K562 (cell line): ENCODE results near the gene SUN5. TPM values are rescaled to one million over a fixed set of nuclear protein-coding genes. Genes with fewer than 3 reads are reported as not detected.

Experiments
- ATAC-seq: fragments of 200-7000 bp; cut with Tn5 transposase; 3 replicates; pipeline ENCODE4 v1.9.1; 2020; ENCODE audit warnings: moderate library complexity
- BruUV-seq: library from RNA; stranded (reverse); fragments of 400-500 nt; replicated peaks from 2 replicates; lab custom pipeline; 2021; lab: Mats Ljungman, UMichigan
- CTCF ChIA-PET: fragments of 300-600 bp; formaldehyde crosslinking; extraction: SDS; loops from one replicate; lab custom pipeline; 2021; ENCODE audit warnings: low intra/inter-chr PET ratio; lab: Yijun Ruan, JAX
- POLR2A ChIA-PET: fragments of 300-600, 350-650 bp; sonication (Branson Sonifier 250); formaldehyde crosslinking; extraction: SDS; loops from one replicate; lab custom pipeline; 2021; ENCODE audit warnings: antibody characterized with exemption, inconsistent platforms; lab: Yijun Ruan, JAX
- DNase-seq, 4 experiments: peaks; one replicate each; pipeline versions ENCODE4 v3.0.0 to v3.0.0-alpha.2; 2011 to 2018; ENCODE audit warnings: low spot score in 3 of 4, mixed read lengths in 3 of 4; ENCODE audit errors: extremely low read depth in 1 of 4
- FAIRE-seq: peaks from 2 replicates; lab custom pipeline; 2011; peaks lifted over from hg19 to GRCh38; lab: Jason Lieb, UNC
- H2AFZ ChIP-seq: 2 replicates; pipeline ENCODE4 v1.6.0; 2011; ENCODE audit warnings: low read depth, low read length, control low read depth, inconsistent platforms
- H3K27ac ChIP-seq: fragments of 200-600 bp; 3 replicates; pipeline ENCODE4 v1.8.0; 2011; ENCODE audit warnings: low read depth, mild to moderate bottlenecking, control low read depth, inconsistent platforms, low read length, moderate library complexity, mixed read lengths; ENCODE audit errors: extremely low read depth
- H3K27me3 ChIP-seq, 2 experiments: fragments of 300-600 bp in 1 of 2; 2 replicates in 1 of 2; 3 replicates in 1 of 2; pipeline versions ENCODE4 v1.6.0 to v1.8.0; 2011; ENCODE audit warnings: inconsistent platforms in 2 of 2, low read length in 2 of 2, mild to moderate bottlenecking in 1 of 2, mixed read lengths in 1 of 2, moderate library complexity in 1 of 2; ENCODE audit not compliant: control insufficient read depth in 2 of 2, insufficient read depth in 2 of 2
- H3K36me3 ChIP-seq: fragments of 300-600 bp; 3 replicates; pipeline ENCODE4 v1.8.0; 2011; ENCODE audit warnings: mild to moderate bottlenecking, low read length, inconsistent platforms; ENCODE audit not compliant: control insufficient read depth, insufficient read depth
- H3K4me1 ChIP-seq, 2 experiments: fragments of 200-600 bp in 1 of 2; replicated peaks in 1 of 2; 2 replicates in 1 of 2; 3 replicates in 1 of 2; pipeline versions ENCODE4 v1.5.1 to v1.8.0; 2011; ENCODE audit warnings: inconsistent platforms in 2 of 2, low read length in 2 of 2, mild to moderate bottlenecking in 1 of 2, mixed read lengths in 1 of 2, moderate library complexity in 1 of 2; ENCODE audit not compliant: control insufficient read depth in 2 of 2, insufficient read depth in 2 of 2
- H3K4me2 ChIP-seq: 2 replicates; pipeline ENCODE4 v1.6.1; 2011; ENCODE audit warnings: low read length, control low read depth, inconsistent platforms, mixed read lengths; ENCODE audit not compliant: insufficient read depth
- H3K4me3 ChIP-seq: fragments of 200-600 bp; sonication (generic), shearing (Covaris generic); 2 replicates; pipeline ENCODE4 v1.5.1; 2016; ENCODE audit warnings: control low read depth, inconsistent platforms
- H3K79me2 ChIP-seq: fragments of 200-600 bp; 3 replicates; pipeline ENCODE4 v1.8.0; 2011; ENCODE audit warnings: low read length, inconsistent platforms; ENCODE audit not compliant: control insufficient read depth, insufficient read depth
- H3K9ac ChIP-seq, 2 experiments: 2 replicates each; pipeline versions ENCODE4 v1.6.0 to v1.6.1; 2011; ENCODE audit warnings: low read depth in 2 of 2, low read length in 2 of 2, control low read depth in 1 of 2, inconsistent platforms in 1 of 2, mild to moderate bottlenecking in 1 of 2, mixed read lengths in 1 of 2; ENCODE audit not compliant: insufficient read depth in 1 of 2
- H3K9me1 ChIP-seq: one replicate; pipeline ENCODE4 v1.6.0; 2011; ENCODE audit warnings: inconsistent platforms, mild to moderate bottlenecking, low read length, moderate library complexity; ENCODE audit not compliant: control insufficient read depth, insufficient read depth
- H3K9me3 ChIP-seq: replicated peaks from 2 replicates; pipeline ENCODE4 v1.5.1; 2011; ENCODE audit warnings: low read depth, low read length, inconsistent platforms; ENCODE audit not compliant: control insufficient read depth, insufficient read depth
- H4K20me1 ChIP-seq: replicated peaks from 2 replicates; pipeline ENCODE4 v1.6.1; 2011; ENCODE audit warnings: low read length, inconsistent platforms, mixed read lengths; ENCODE audit not compliant: control insufficient read depth, insufficient read depth
- PHF8 ChIP-seq: fragments of 200-600 bp; sonication (generic); IDR thresholded peaks from 2 replicates; pipeline ENCODE4 v1.6.1; 2012; ENCODE audit warnings: mixed run types, mild to moderate bottlenecking, inconsistent platforms, low read length, moderate library complexity, borderline replicate concordance
- ZNF431 ChIP-seq: sonication (generic); formaldehyde crosslinking; IDR thresholded peaks from 2 replicates; pipeline ENCODE4 v1.8.0; 2022; ENCODE audit warnings: mild to moderate bottlenecking, missing genetic modification reagents
- WGBS: fragments of 100-300 bp; shearing (Covaris generic); methylation state at CpG from one replicate; pipeline ENCODE4 v1.1.6; 2016; ENCODE audit warnings: low coverage, mixed read lengths; ENCODE audit not compliant: insufficient coverage; ENCODE audit errors: missing lambda C conversion rate; 5-methylcytosine and 5-hydroxymethylcytosine counted together
- in situ Hi-C: fragments of 300-500 bp; cut with MboI; formaldehyde crosslinking; loops from 4 replicates; pipeline ENCODE4 v1.15.0; 2018; ENCODE audit warnings: inconsistent platforms, mixed read lengths
- intact Hi-C: fragments of 100-400 bp; cut with micrococcal nuclease; formaldehyde crosslinking; loops from 2 replicates; pipeline ENCODE4 v1.14.2; 2022
- polyA plus RNA-seq, 8 experiments: library from polyadenylated mRNA; depleted of rRNA in 4 of 8; stranded (reverse) in 5 of 8; unstranded in 3 of 8; fragments of >200 nt; fragmentation: Nextera tagmentation in 2 of 8; fragmentation: Illumina TruSeq in 1 of 8; extraction: Ambion mirVana in 2 of 8; extraction: Trizol in 1 of 8; gene quantifications; 2 replicates each; pipeline versions ENCODE4 v1.2.1 to v1.2.3, GENCODE V29; 2011 to 2014; ENCODE audit warnings: inconsistent platforms in 1 of 8, missing spikeins in 1 of 8
- total RNA-seq, 7 experiments: library from RNA; depleted of rRNA in 6 of 7; stranded (reverse); fragments of >200 nt in 6 of 7; fragmentation: Illumina TruSeq in 2 of 7; extraction: Trizol in 2 of 7; gene quantifications; 2 replicates each; pipeline versions ENCODE4 v1.2.1 to v1.2.3, GENCODE V29; 2011 to 2021; ENCODE audit warnings: low replicate concordance in 1 of 7

Gene SUN5
- total and polyA plus RNA-seq, 9 of the 15 experiments (the other 6 are each of a cell fraction or from before 2014, with no cell fraction given) = not detected

DNA sequence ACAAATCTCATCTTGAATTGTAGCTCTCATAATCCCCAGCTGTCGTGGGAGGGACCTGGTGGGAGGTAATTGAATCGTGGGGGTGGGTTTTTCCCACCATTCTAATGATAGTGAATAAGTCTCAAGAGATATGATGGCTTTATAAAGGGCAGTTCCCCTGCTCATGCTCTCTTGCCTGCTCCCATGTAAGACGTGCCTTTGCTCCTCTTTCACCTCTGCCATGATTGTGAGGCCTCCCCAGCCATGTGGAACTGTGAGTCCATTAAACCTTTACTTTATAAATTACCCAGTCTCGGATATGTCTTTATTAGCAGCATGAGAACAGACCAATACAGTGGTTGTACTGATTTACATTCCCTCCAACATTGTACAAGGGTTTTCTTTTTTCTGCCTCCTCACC lies 69.7 kb downstream of the SUN5 start:
- ChIA-PET CTCF (no interaction called here), POLR2A (no interaction called here)
- peaks cover 12 to 21% of the 10 kb centered on the region in 2 experiments; a peak in 3 of 5 replicates for H3K27me3 ChIP-seq
- H3K36me3 ChIP-seq = no peaks in the 10 kb centered on the region
- BruUV-seq = no TSS peak
- no peak for FAIRE-seq
- TF ChIP-seq PHF8 (no peak), ZNF431 (CRISPR knock-in tag) (peak; percentile 91)
- no peak overlapping the region for H3K9ac ChIP-seq
- no peak for DNase-seq
- no peaks in the 10 kb centered on the region for H3K9me3 ChIP-seq
- no peak for ATAC-seq
- H4K20me1 ChIP-seq = no peaks in the 10 kb centered on the region
- intact Hi-C loops = no loop called here
- no peaks in the 10 kb centered on the region for H3K4me1 ChIP-seq
- in situ Hi-C loops = no loop called here
- H3K9me1 ChIP-seq = no peaks in the 10 kb centered on the region
- WGBS = 0% methylated on average over 4 of the region's 4 CpGs
- no peak overlapping the region for H2AFZ ChIP-seq
- H3K4me2 ChIP-seq = no peak overlapping the region
- H3K4me3 ChIP-seq = no peak overlapping the region
- no peaks in the 10 kb centered on the region for H3K79me2 ChIP-seq
- H3K27ac ChIP-seq = no peak overlapping the region

Other genes with a start within 250 kb of the SUN5 start
Only the 7 nearest of the 10 such genes appear.
- 94.4 and 103 TPM in 2 replicates for gene MAPRE1, start 184.5 kb downstream of the SUN5 start, total RNA-seq (2014; rRNA removed)
- 112 and 120 TPM in 2 replicates for gene MAPRE1, start 184.5 kb downstream of the SUN5 start, total RNA-seq (2014; rRNA removed; fragmentation: Illumina TruSeq; extraction: Trizol)
- 93.4 and 95.0 TPM in 2 replicates for gene MAPRE1, start 184.5 kb downstream of the SUN5 start, total RNA-seq (2015; rRNA removed; fragmentation: Illumina TruSeq; extraction: Trizol)
- gene MAPRE1, start 184.5 kb downstream of the SUN5 start, total RNA-seq (2021) = 136 and 145 TPM in 2 replicates
- 90.6 and 132 TPM in 2 replicates for gene MAPRE1, start 184.5 kb downstream of the SUN5 start, polyA plus RNA-seq (2011; rRNA removed)
- gene MAPRE1, start 184.5 kb downstream of the SUN5 start, polyA plus RNA-seq (2014; fragmentation: Illumina TruSeq; extraction: Trizol) = 141 and 159 TPM in 2 replicates
- 100 to 1,000 TPM; 159 to 203 TPM for gene MAPRE1, start 184.5 kb downstream of the SUN5 start, polyA plus RNA-seq (2014; fragmentation: Nextera tagmentation; extraction: Ambion mirVana)
- gene MAPRE1, start 184.5 kb downstream of the SUN5 start, polyA plus RNA-seq (2014; rRNA removed) = 137 and 141 TPM in 2 replicates
- gene EFCAB8, start 145.5 kb downstream of the SUN5 start, total RNA-seq (2014; rRNA removed) = not detected in 2 replicates
- 0.11 TPM in 1 of 2 replicates, not detected in the other for gene EFCAB8, start 145.5 kb downstream of the SUN5 start, total RNA-seq (2014; rRNA removed; fragmentation: Illumina TruSeq; extraction: Trizol)
- 0.19 TPM in 1 of 2 replicates, not detected in the other for gene EFCAB8, start 145.5 kb downstream of the SUN5 start, total RNA-seq (2015; rRNA removed; fragmentation: Illumina TruSeq; extraction: Trizol)
- not detected in 2 replicates for gene EFCAB8, start 145.5 kb downstream of the SUN5 start, total RNA-seq (2021)
- gene EFCAB8, start 145.5 kb downstream of the SUN5 start, polyA plus RNA-seq (2011; rRNA removed) = 0.16 and 0.18 TPM in 2 replicates
- 0.03 TPM in 1 of 2 replicates, not detected in the other for gene EFCAB8, start 145.5 kb downstream of the SUN5 start, polyA plus RNA-seq (2014; fragmentation: Illumina TruSeq; extraction: Trizol)
- gene EFCAB8, start 145.5 kb downstream of the SUN5 start, polyA plus RNA-seq (2014; fragmentation: Nextera tagmentation; extraction: Ambion mirVana) = not detected
- 0.03 TPM in 1 of 2 replicates, not detected in the other for gene EFCAB8, start 145.5 kb downstream of the SUN5 start, polyA plus RNA-seq (2014; rRNA removed)
- gene BPIFB2, start 3.3 kb upstream of the SUN5 start, total RNA-seq (2014; rRNA removed) = not detected in 2 replicates
- not detected in 2 replicates for gene BPIFB2, start 3.3 kb upstream of the SUN5 start, total RNA-seq (2014; rRNA removed; fragmentation: Illumina TruSeq; extraction: Trizol)
- gene BPIFB2, start 3.3 kb upstream of the SUN5 start, total RNA-seq (2015; rRNA removed; fragmentation: Illumina TruSeq; extraction: Trizol) = not detected in 2 replicates
- 0.11 TPM in 1 of 2 replicates, not detected in the other for gene BPIFB2, start 3.3 kb upstream of the SUN5 start, total RNA-seq (2021)
- not detected in 2 replicates for gene BPIFB2, start 3.3 kb upstream of the SUN5 start, polyA plus RNA-seq (2011; rRNA removed)
- not detected in 2 replicates for gene BPIFB2, start 3.3 kb upstream of the SUN5 start, polyA plus RNA-seq (2014; fragmentation: Illumina TruSeq; extraction: Trizol)
- not detected for gene BPIFB2, start 3.3 kb upstream of the SUN5 start, polyA plus RNA-seq (2014; fragmentation: Nextera tagmentation; extraction: Ambion mirVana)
- not detected in 2 replicates for gene BPIFB2, start 3.3 kb upstream of the SUN5 start, polyA plus RNA-seq (2014; rRNA removed)
- not detected in 2 replicates for gene BPIFB6, start 27.2 kb upstream of the SUN5 start, total RNA-seq (2014; rRNA removed)
- gene BPIFB6, start 27.2 kb upstream of the SUN5 start, total RNA-seq (2014; rRNA removed; fragmentation: Illumina TruSeq; extraction: Trizol) = not detected in 2 replicates
- not detected in 2 replicates for gene BPIFB6, start 27.2 kb upstream of the SUN5 start, total RNA-seq (2015; rRNA removed; fragmentation: Illumina TruSeq; extraction: Trizol)
- not detected in 2 replicates for gene BPIFB6, start 27.2 kb upstream of the SUN5 start, total RNA-seq (2021)
- not detected in 2 replicates for gene BPIFB6, start 27.2 kb upstream of the SUN5 start, polyA plus RNA-seq (2011; rRNA removed)
- not detected in 2 replicates for gene BPIFB6, start 27.2 kb upstream of the SUN5 start, polyA plus RNA-seq (2014; fragmentation: Illumina TruSeq; extraction: Trizol)
- not detected for gene BPIFB6, start 27.2 kb upstream of the SUN5 start, polyA plus RNA-seq (2014; fragmentation: Nextera tagmentation; extraction: Ambion mirVana)
- gene BPIFB6, start 27.2 kb upstream of the SUN5 start, polyA plus RNA-seq (2014; rRNA removed) = not detected in 2 replicates
- not detected in 2 replicates for gene BPIFB3, start 49.5 kb upstream of the SUN5 start, total RNA-seq (2014; rRNA removed)
- not detected in 2 replicates for gene BPIFB3, start 49.5 kb upstream of the SUN5 start, total RNA-seq (2014; rRNA removed; fragmentation: Illumina TruSeq; extraction: Trizol)
- not detected in 2 replicates for gene BPIFB3, start 49.5 kb upstream of the SUN5 start, total RNA-seq (2015; rRNA removed; fragmentation: Illumina TruSeq; extraction: Trizol)
- gene BPIFB3, start 49.5 kb upstream of the SUN5 start, total RNA-seq (2021) = not detected in 2 replicates
- not detected in 2 replicates for gene BPIFB3, start 49.5 kb upstream of the SUN5 start, polyA plus RNA-seq (2011; rRNA removed)
- gene BPIFB3, start 49.5 kb upstream of the SUN5 start, polyA plus RNA-seq (2014; fragmentation: Illumina TruSeq; extraction: Trizol) = not detected in 2 replicates
- not detected for gene BPIFB3, start 49.5 kb upstream of the SUN5 start, polyA plus RNA-seq (2014; fragmentation: Nextera tagmentation; extraction: Ambion mirVana)
- not detected in 2 replicates for gene BPIFB3, start 49.5 kb upstream of the SUN5 start, polyA plus RNA-seq (2014; rRNA removed)
- gene BPIFB4, start 75.2 kb upstream of the SUN5 start, total RNA-seq (2014; rRNA removed) = not detected in 2 replicates
- not detected in 2 replicates for gene BPIFB4, start 75.2 kb upstream of the SUN5 start, total RNA-seq (2014; rRNA removed; fragmentation: Illumina TruSeq; extraction: Trizol)
- not detected in 2 replicates for gene BPIFB4, start 75.2 kb upstream of the SUN5 start, total RNA-seq (2015; rRNA removed; fragmentation: Illumina TruSeq; extraction: Trizol)
- gene BPIFB4, start 75.2 kb upstream of the SUN5 start, total RNA-seq (2021) = not detected in 2 replicates
- gene BPIFB4, start 75.2 kb upstream of the SUN5 start, polyA plus RNA-seq (2011; rRNA removed) = not detected in 2 replicates
- not detected in 2 replicates for gene BPIFB4, start 75.2 kb upstream of the SUN5 start, polyA plus RNA-seq (2014; fragmentation: Illumina TruSeq; extraction: Trizol)
- not detected for gene BPIFB4, start 75.2 kb upstream of the SUN5 start, polyA plus RNA-seq (2014; fragmentation: Nextera tagmentation; extraction: Ambion mirVana)
- not detected in 2 replicates for gene BPIFB4, start 75.2 kb upstream of the SUN5 start, polyA plus RNA-seq (2014; rRNA removed)
- gene BPIFA2, start 163.7 kb upstream of the SUN5 start, total RNA-seq (2014; rRNA removed) = not detected in 2 replicates
- gene BPIFA2, start 163.7 kb upstream of the SUN5 start, total RNA-seq (2014; rRNA removed; fragmentation: Illumina TruSeq; extraction: Trizol) = not detected in 2 replicates
- not detected in 2 replicates for gene BPIFA2, start 163.7 kb upstream of the SUN5 start, total RNA-seq (2015; rRNA removed; fragmentation: Illumina TruSeq; extraction: Trizol)
- not detected in 2 replicates for gene BPIFA2, start 163.7 kb upstream of the SUN5 start, total RNA-seq (2021)
- gene BPIFA2, start 163.7 kb upstream of the SUN5 start, polyA plus RNA-seq (2011; rRNA removed) = not detected in 2 replicates
- not detected in 2 replicates for gene BPIFA2, start 163.7 kb upstream of the SUN5 start, polyA plus RNA-seq (2014; fragmentation: Illumina TruSeq; extraction: Trizol)
- gene BPIFA2, start 163.7 kb upstream of the SUN5 start, polyA plus RNA-seq (2014; fragmentation: Nextera tagmentation; extraction: Ambion mirVana) = not detected
- not detected in 2 replicates for gene BPIFA2, start 163.7 kb upstream of the SUN5 start, polyA plus RNA-seq (2014; rRNA removed)